IgD-negative memory B cell (primary cell): ENCODE measurements around the gene OPALIN. TPM values are rescaled to one million over a fixed set of nuclear protein-coding genes. Genes with fewer than 3 reads are reported as not detected.

Source experiments
- H3K27ac Mint-ChIP-seq, 3 donors: one replicate each; pipeline ENCODE4 v1.8.0; 2020 to 2022; ENCODE audit warnings: mild to moderate bottlenecking in 3 of 3, mixed read lengths in 3 of 3, moderate library complexity in 1 of 3
- H3K27me3 Mint-ChIP-seq: one replicate; pipeline ENCODE4 v1.8.0; 2021; ENCODE audit warnings: mixed read lengths
- H3K36me3 Mint-ChIP-seq: one replicate; pipeline ENCODE4 v1.8.0; 2020; ENCODE audit warnings: mild to moderate bottlenecking, mixed read lengths
- H3K4me1 Mint-ChIP-seq, 3 donors: one replicate each; pipeline ENCODE4 v1.8.0; 2020 to 2022; ENCODE audit warnings: mixed read lengths in 3 of 3, mild to moderate bottlenecking in 1 of 3
- H3K4me3 Mint-ChIP-seq, 4 donors: one replicate each; pipeline ENCODE4 v1.8.0; 2020 to 2022; ENCODE audit warnings: mild to moderate bottlenecking in 4 of 4, mixed read lengths in 4 of 4, moderate library complexity in 3 of 4
- H3K9me3 Mint-ChIP-seq, 3 donors: one replicate each; pipeline ENCODE4 v1.8.0; 2020 to 2021; ENCODE audit warnings: mixed read lengths in 3 of 3, mild to moderate bottlenecking in 1 of 3
- polyA plus RNA-seq: library from polyadenylated mRNA; unstranded; fragments of 300-500 nt; fragmentation: Illumina TruSeq; gene quantifications from one replicate; pipeline ENCODE4 v1.2.3, GENCODE V29; 2021

OPALIN gene, protein sequence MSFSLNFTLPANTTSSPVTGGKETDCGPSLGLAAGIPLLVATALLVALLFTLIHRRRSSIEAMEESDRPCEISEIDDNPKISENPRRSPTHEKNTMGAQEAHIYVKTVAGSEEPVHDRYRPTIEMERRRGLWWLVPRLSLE
- polyA plus RNA-seq, result not detected

DNA sequence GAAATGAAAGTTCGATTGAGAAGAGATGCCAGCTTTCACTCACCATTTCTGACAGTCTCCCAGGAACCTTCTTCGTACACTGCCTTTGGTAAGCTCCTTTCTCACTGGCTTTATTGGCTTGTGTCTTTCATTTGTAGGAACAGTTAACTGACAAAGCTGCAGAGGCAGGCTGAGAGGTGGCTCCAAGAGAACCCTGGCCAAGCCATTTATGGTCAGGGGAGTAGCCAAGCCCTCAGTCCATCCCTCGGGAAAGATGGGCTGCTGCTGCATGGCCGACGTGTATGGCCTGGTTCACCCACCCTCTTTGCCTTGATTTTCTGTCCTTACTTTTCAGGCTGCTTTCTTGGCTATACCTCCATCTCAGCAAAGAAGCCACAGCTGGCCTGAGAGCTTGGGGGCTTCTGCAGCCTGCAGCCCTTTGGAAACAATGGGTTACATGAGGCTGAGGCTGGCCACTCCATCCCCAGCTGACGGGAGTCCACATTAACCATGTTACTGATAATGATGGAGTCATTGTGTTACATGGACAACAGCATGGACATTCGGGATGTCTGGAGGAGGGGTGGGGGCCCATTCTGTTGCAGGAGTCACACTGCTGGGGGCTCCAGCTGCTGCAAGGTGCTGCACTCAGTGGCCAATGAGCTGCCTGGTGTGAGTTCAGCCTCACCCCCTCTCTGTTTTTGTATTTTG lies at the start of gene OPALIN:
Gene OPALIN (minus strand): TSS at position 152 of the 690 bp plus-strand sequence. CDS start 106 bp downstream, at position 46.
- Mint-ChIP-seq H3K36me3 (peaks cover 1% of the 10 kb centered on the region), H3K27me3 (peaks cover 8% of the 10 kb centered on the region), H3K4me1 (no peaks in the 10 kb centered on the region), H3K27ac (no peak within 1 kb of the TSS), H3K4me3 (no peak within 1 kb of the TSS), H3K9me3 (no peaks in the 10 kb centered on the region)

- Mint-ChIP-seq H3K27me3 (peaks cover 15% of the 10 kb centered on the region), H3K27ac (no peak overlapping the region), H3K4me1 (peaks cover 0 to 2% (median 0%) of the 10 kb centered on the region in 3 donors), H3K36me3 (no peaks in the 10 kb centered on the region), H3K9me3 (no peaks in the 10 kb centered on the region), H3K4me3 (no peak overlapping the region)
Measured at GRCh38 chr10:96408201-96408600, 49.4 kb upstream of the OPALIN start.

DNA sequence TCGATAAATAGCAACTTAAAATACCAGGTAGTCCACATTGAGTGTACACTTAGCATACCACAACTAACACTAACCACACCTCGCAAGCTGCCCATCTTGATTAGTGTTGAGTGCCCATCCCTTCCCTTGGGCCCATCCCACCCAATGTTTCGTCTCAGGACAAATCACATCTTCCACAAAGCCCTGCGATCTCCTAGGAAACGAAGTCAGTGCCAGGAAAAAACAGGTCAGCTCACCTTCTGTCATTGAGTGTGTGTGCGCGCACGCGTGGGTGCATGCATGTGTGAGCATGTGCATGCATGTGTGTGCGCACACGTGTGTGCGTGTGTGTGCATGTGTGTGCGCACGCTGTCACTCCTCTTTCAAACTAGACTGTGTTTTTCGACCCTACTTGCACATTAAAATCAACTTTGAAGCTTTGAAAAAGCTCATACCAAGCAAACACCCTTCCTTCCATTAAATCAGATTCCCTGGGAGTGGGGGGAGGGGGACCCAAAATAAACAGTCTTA lies 48.8 kb upstream of the OPALIN start:
- Mint-ChIP-seq H3K9me3 (no peaks in the 10 kb centered on the region), H3K36me3 (no peaks in the 10 kb centered on the region), H3K4me1 (peaks cover 0 to 2% (median 0%) of the 10 kb centered on the region in 3 donors), H3K27me3 (peaks cover 15% of the 10 kb centered on the region), H3K27ac (no peak overlapping the region), H3K4me3 (no peak overlapping the region)

GRCh38 chr10:96406091-96406490 lies 47.3 kb upstream of the OPALIN start:
- Mint-ChIP-seq H3K4me1 (no peaks in the 10 kb centered on the region), H3K27ac (no peak overlapping the region), H3K9me3 (no peaks in the 10 kb centered on the region), H3K4me3 (no peak overlapping the region), H3K27me3 (peaks cover 19% of the 10 kb centered on the region), H3K36me3 (no peaks in the 10 kb centered on the region)

DNA sequence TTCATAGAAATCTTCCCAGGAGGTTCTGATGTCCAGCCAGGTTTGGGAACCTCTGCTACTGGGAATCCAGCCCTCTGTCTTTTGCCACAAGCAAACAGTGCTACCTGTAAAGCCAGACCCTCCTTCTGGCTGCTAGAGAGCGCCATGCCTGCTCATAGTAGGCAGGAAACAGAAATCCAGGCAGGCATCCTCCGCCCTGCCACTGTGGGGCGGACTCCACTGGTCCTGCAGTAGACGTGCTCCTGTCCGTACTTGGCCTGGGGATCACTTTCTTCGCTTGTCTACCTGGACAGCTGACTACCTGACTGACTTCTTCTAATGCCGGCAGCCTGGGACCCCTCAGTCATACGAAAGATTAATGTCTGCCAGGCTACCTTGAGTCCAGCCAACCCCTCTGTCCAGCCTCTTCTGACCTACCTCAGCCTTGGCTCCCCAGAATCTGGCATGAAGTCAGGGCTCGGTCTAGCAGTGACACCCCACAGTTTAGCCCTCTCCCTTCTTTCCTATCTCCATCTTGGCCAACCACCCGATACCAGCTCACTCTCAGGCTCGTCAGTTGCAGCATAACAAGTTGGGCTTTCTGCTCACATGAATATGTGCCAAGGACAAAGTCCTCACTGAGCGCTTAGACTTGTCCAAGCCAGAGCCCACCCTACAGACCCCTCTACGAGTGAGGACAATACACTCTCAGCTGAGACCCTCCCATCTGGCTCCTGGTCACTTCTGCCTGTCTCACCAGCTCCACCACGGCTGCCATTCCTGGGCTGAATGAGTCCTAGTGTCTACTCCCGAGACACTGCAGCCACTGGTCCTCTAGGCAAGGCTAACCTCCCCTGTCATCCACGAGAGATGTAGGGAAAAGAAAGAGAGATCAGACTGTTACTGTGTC lies 43.9 kb upstream of the OPALIN start:
- H3K4me1 Mint-ChIP-seq, result no peaks in the 10 kb centered on the region
- H3K9me3 Mint-ChIP-seq, result peaks cover 0 to 2% (median 0%) of the 10 kb centered on the region in 3 donors
- peak overlapping the region in 1 of 3 donors; percentile 75 for H3K27ac Mint-ChIP-seq
- H3K36me3 Mint-ChIP-seq, result no peaks in the 10 kb centered on the region
- H3K4me3 Mint-ChIP-seq, result no peak overlapping the region
- H3K27me3 Mint-ChIP-seq, result peaks cover 16% of the 10 kb centered on the region

DNA sequence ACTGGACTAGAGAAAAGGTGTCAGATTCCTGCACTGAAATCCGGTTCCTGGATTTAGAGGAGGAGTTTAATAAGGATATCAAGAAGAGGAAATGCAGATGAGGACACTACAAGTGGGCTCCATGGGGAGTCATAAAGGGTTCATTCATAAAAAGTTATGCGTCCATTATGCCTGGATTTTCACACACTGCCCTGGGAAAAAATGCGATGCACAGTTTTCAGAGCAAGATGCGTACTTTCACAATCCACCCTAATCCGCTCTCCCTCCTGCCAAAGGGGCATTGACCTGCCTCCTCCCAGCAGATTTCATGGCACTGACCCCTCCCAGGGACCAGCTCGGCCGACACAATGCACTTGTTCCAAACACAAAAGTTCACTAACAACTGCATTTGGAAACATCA lies 42.2 kb upstream of the OPALIN start:
- peaks cover 14% of the 10 kb centered on the region for H3K27me3 Mint-ChIP-seq
- H3K9me3 Mint-ChIP-seq, result peaks cover 0 to 2% (median 0%) of the 10 kb centered on the region in 3 donors
- no peak overlapping the region for H3K4me3 Mint-ChIP-seq
- H3K36me3 Mint-ChIP-seq, result no peaks in the 10 kb centered on the region
- no peaks in the 10 kb centered on the region for H3K4me1 Mint-ChIP-seq
- no peak overlapping the region for H3K27ac Mint-ChIP-seq

DNA sequence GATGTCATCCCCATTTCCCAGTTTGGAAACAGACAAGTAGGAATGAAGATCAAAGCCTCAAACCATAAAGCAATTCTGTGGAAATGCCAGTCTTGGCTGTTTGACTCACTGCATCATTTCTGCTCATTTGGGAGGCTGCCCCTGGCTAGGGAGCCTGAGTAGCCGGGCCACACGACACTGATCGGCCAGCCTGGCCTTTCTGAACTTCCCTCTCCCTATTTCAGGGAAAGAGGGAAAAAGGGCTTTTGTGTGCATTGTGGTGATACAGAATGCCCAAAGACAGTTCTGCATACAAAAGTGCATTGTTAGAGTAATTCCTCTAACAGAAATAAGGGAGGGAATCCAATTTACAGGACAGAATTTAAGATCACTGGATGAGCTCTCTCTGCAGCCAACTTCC lies 41.7 kb upstream of the OPALIN start:
- H3K9me3 Mint-ChIP-seq, result peaks cover 0 to 2% (median 0%) of the 10 kb centered on the region in 3 donors
- H3K4me3 Mint-ChIP-seq, result no peak overlapping the region
- no peaks in the 10 kb centered on the region for H3K36me3 Mint-ChIP-seq
- peaks cover 14% of the 10 kb centered on the region for H3K27me3 Mint-ChIP-seq
- no peak overlapping the region for H3K27ac Mint-ChIP-seq
- no peaks in the 10 kb centered on the region for H3K4me1 Mint-ChIP-seq

GRCh38 chr10:96397902-96398301 lies 39.1 kb upstream of the OPALIN start:
- no peak overlapping the region for H3K4me3 Mint-ChIP-seq
- H3K4me1 Mint-ChIP-seq, result no peaks in the 10 kb centered on the region
- peaks cover 0 to 2% (median 0%) of the 10 kb centered on the region in 3 donors for H3K9me3 Mint-ChIP-seq
- peaks cover 14% of the 10 kb centered on the region for H3K27me3 Mint-ChIP-seq
- H3K27ac Mint-ChIP-seq, result no peak overlapping the region
- no peaks in the 10 kb centered on the region for H3K36me3 Mint-ChIP-seq

DNA sequence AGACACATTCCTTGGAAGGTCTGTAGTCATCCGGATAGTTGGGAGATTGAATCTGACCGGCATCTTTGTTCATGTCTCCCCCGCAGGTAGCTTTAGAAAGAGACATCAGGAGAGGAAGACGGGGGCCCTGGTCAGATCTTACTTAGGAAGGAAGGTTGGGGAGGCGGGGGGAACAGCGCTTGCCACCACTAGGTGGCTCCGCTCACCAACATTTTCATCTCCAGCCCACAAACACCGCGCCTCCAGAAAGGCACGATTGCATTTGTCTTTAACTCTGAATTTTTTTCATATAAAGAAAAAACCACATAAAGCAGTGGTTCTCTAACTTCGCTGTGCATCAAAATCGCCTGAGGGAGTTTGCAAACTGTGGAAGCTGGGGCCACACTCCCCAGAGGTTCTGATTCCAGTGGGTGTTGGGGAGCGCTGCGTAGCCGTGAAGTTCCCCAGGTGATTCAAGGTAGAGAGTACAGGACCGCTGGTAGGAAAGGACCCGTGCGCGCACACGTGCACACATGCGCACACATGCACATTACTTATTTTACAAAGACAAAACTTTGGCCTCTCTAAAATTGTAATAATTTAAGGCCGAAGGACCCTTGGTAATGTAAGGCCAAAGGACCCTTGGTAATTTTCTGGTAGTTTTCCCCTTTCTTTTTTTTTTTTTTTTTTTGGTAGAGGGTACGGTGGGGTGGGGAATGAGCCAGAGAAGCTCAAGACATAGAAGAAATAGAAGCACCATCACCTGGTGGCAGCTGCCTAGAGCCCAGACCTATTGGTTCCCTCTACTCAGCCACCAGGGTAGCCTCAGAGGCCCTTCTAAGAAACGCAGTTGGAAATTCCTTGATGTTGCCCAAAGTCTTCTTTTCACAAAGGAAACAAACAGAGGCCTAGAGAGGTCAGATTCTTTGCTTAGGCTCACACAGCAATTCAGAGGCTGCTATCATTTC lies 37.4 kb upstream of the OPALIN start:
- H3K27ac Mint-ChIP-seq, result no peak overlapping the region
- H3K9me3 Mint-ChIP-seq, result peaks cover 0 to 2% (median 0%) of the 10 kb centered on the region in 3 donors
- peak overlapping the region in 1 of 4 donors; percentile 57 for H3K4me3 Mint-ChIP-seq
- H3K36me3 Mint-ChIP-seq, result no peaks in the 10 kb centered on the region
- no peaks in the 10 kb centered on the region for H3K4me1 Mint-ChIP-seq
- peaks cover 10% of the 10 kb centered on the region for H3K27me3 Mint-ChIP-seq

GRCh38 chr10:96390460-96390864 lies 31.7 kb upstream of the OPALIN start:
- no peaks in the 10 kb centered on the region for H3K4me1 Mint-ChIP-seq
- no peaks in the 10 kb centered on the region for H3K36me3 Mint-ChIP-seq
- peaks cover 7% of the 10 kb centered on the region for H3K27me3 Mint-ChIP-seq
- no peaks in the 10 kb centered on the region for H3K9me3 Mint-ChIP-seq
- H3K4me3 Mint-ChIP-seq, result no peak overlapping the region
- H3K27ac Mint-ChIP-seq, result no peak overlapping the region

DNA sequence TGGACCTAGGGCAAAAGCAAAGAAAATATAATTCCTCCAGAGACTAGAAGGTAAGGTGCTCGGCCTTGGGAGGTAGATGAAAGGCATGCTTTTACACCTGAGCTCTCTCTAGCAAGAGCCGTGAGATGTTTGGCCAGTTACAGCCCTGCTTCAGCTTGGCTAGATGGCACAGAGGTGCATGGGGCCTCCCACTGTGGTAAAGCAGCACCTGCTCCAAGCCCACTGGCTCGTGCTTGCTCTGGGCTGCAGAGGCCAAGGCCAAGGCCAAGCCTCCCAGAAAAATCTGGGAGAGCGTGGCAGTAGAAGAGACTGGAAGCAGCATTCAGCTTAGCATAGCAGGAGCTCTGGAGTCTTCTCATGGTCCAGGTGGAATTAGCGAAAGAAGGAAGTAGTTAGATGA lies 31.0 kb upstream of the OPALIN start:
- no peaks in the 10 kb centered on the region for H3K36me3 Mint-ChIP-seq
- H3K4me3 Mint-ChIP-seq, result no peak overlapping the region
- peaks cover 7% of the 10 kb centered on the region for H3K27me3 Mint-ChIP-seq
- no peak overlapping the region for H3K27ac Mint-ChIP-seq
- no peaks in the 10 kb centered on the region for H3K9me3 Mint-ChIP-seq
- H3K4me1 Mint-ChIP-seq, result no peaks in the 10 kb centered on the region

- H3K4me3 Mint-ChIP-seq, result no peak overlapping the region
- peaks cover 2% of the 10 kb centered on the region for H3K36me3 Mint-ChIP-seq
- no peaks in the 10 kb centered on the region for H3K9me3 Mint-ChIP-seq
- H3K27ac Mint-ChIP-seq, result no peak overlapping the region
- peaks cover 12% of the 10 kb centered on the region for H3K27me3 Mint-ChIP-seq
- H3K4me1 Mint-ChIP-seq, result no peaks in the 10 kb centered on the region
Measured at GRCh38 chr10:96387601-96388000, 28.8 kb upstream of the OPALIN start.

DNA sequence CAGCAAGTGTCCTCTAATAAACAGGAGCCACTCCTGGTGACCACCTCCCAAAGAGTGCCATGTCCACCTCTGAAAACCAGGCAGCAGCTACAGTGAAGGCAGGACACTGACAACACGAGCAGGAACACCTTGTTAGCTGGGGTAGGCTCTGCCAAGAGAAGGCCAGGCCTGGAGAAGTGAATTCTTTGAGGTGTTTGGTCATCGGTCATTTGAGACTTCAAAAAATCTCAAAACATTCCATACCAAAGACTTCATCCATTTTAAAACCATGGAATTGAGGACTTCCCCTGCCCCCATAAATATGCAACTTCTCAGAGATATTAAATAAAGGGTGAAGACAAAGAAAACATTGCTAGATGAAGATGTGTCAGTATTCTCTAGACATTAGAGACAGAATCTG lies 28.4 kb upstream of the OPALIN start:
- no peaks in the 10 kb centered on the region for H3K9me3 Mint-ChIP-seq
- H3K4me3 Mint-ChIP-seq, result no peak overlapping the region
- no peaks in the 10 kb centered on the region for H3K4me1 Mint-ChIP-seq
- no peak overlapping the region for H3K27ac Mint-ChIP-seq
- peaks cover 13% of the 10 kb centered on the region for H3K27me3 Mint-ChIP-seq
- H3K36me3 Mint-ChIP-seq, result peaks cover 3% of the 10 kb centered on the region

DNA sequence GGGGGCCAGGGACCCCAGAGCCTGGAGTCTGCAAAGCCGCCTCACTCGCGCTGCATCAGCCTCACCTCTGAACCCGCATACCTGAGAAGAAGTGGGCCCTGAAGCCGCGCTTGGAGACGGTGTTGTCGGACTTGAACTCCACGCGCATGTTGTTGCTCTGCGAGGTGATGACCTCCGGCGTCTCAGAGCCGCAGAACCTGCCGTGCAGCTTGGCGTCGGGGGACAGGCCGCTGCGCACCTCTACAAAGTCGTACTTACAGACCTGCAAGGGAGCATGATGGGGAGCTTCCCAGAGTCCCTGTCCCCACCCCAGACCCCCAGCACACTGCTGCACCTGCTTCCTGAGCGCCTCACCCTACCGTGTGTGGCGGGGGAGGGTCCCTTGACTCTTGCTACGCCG lies 25.7 kb upstream of the OPALIN start:
- H3K4me3 Mint-ChIP-seq, result no peak overlapping the region
- H3K27me3 Mint-ChIP-seq, result peaks cover 14% of the 10 kb centered on the region
- peaks cover 3% of the 10 kb centered on the region for H3K36me3 Mint-ChIP-seq
- no peaks in the 10 kb centered on the region for H3K4me1 Mint-ChIP-seq
- H3K27ac Mint-ChIP-seq, result no peak overlapping the region
- no peaks in the 10 kb centered on the region for H3K9me3 Mint-ChIP-seq
